Transverse colon (tissue), 4 donors: ENCODE measurements around the gene PRKCA. TPM values are rescaled to one million over a fixed set of nuclear protein-coding genes. Genes with fewer than 3 reads are reported as not detected.

Experiments
- DNase-seq: peaks from one replicate; pipeline ENCODE4 v3.0.0-alpha.2; 2019
- H3K27ac ChIP-seq, 4 donors: fragments of 200-600 bp; sonication (generic); 2 replicates each; pipeline ENCODE4 v1.5.1; 2016 to 2018; ENCODE audit warnings: inconsistent platforms in 4 of 4
- H3K27me3 ChIP-seq: fragments of 200-600 bp; sonication (generic); 2 replicates; pipeline ENCODE4 v1.5.1; 2017; ENCODE audit warnings: inconsistent platforms
- H3K36me3 ChIP-seq, 4 donors: fragments of 200-600 bp; sonication (generic); 2 replicates each; pipeline ENCODE4 v1.5.1; 2017 to 2019; ENCODE audit warnings: inconsistent platforms in 4 of 4
- H3K4me1 ChIP-seq, 4 donors: fragments of 200-600 bp; sonication (generic); 2 replicates each; pipeline ENCODE4 v1.5.1; 2017 to 2020; ENCODE audit warnings: inconsistent platforms in 4 of 4
- H3K4me3 ChIP-seq, 4 donors: fragments of 200-600 bp; sonication (generic); 1 replicate in 1 of 4; 2 replicates in 3 of 4; pipeline versions ENCODE4 v1.5.1 to v1.6.1; 2017 to 2019; ENCODE audit warnings: inconsistent platforms in 4 of 4
- H3K9me3 ChIP-seq, 2 donors: fragments of 200-600 bp; sonication (generic); 2 replicates each; pipeline ENCODE4 v1.5.1; 2017 to 2019; ENCODE audit warnings: inconsistent platforms in 2 of 2
- CTCF ChIP-seq, 5 experiments: fragments of 200-600 bp in 3 of 5; fragments of 450-650 bp in 2 of 5; sonication (generic) in 3 of 5; IDR thresholded peaks; 1 replicate in 2 of 5; 2 replicates in 3 of 5; pipeline ENCODE4 v1.5.1; 2016 to 2017; ENCODE audit warnings: antibody characterized with exemption in 5 of 5, inconsistent platforms in 3 of 5, mild to moderate bottlenecking in 2 of 5, moderate library complexity in 1 of 5
- EP300 ChIP-seq: sonication (generic); formaldehyde crosslinking; IDR thresholded peaks from one replicate; pipeline ENCODE4 v1.6.1; 2017; ENCODE audit warnings: antibody characterized with exemption, low read depth
- POLR2A ChIP-seq: fragments of 450-650 bp; IDR thresholded peaks from one replicate; pipeline ENCODE4 v1.6.1; 2016; ENCODE audit warnings: antibody characterized with exemption, mild to moderate bottlenecking, moderate library complexity
- POLR2AphosphoS5 ChIP-seq, 3 donors: sonication (generic); formaldehyde crosslinking; IDR thresholded peaks; one replicate each; pipeline ENCODE4 v1.6.1; 2016; ENCODE audit warnings: antibody characterized with exemption in 3 of 3
- WGBS, 2 donors: methylation state at CpG; one replicate each; pipeline ENCODE4 v1.1.5; 2018; ENCODE audit warnings: low coverage in 1 of 2; 5-methylcytosine and 5-hydroxymethylcytosine counted together
- in situ Hi-C, 4 donors: fragments of 200-750 bp; cut with MboI; loops; one replicate each; pipeline versions ENCODE4 v1.15.0 to v1.15.1; 2017; ENCODE audit warnings: low sequenced_read_pairs in 3 of 4, low pct_ligation_motif_present in 1 of 4, low pct_unique_long_range_greater_than_20kb in 1 of 4
- intact Hi-C: fragments of 100-400 bp; cut with DNase I; formaldehyde crosslinking; loops from one replicate; pipeline ENCODE4 v1.15.1; 2023; ENCODE audit warnings: low total_unique reads
- total RNA-seq, 4 donors: library from RNA; depleted of rRNA; stranded (reverse); fragments of >200 nt; gene quantifications; one replicate each; pipeline ENCODE4 v1.1.0, GENCODE V29; 2016

PRKCA gene
- total RNA-seq, 4 donors from 2014 or later, result 16.1 to 49.7 (median 31.7) TPM

GRCh38 chr17:66519154-66519553, 216.7 kb downstream of the PRKCA start:
- intact Hi-C loops (no loop called here), in situ Hi-C loops (no loop called here)
- TF ChIP-seq POLR2AphosphoS5 (IDR thresholded peaks at IDR 0.05) (no peak), POLR2A (no peak), EP300 (no peak), CTCF (IDR thresholded peaks at IDR 0.05) (no peak)
- Histone ChIP-seq H3K36me3 (no peaks in the 10 kb centered on the region), H3K27ac (peak overlapping the region in 3 of 4 donors; percentile 0 to 55 (median 20)), H3K27me3 (no peaks in the 10 kb centered on the region), H3K9me3 (no peaks in the 10 kb centered on the region), H3K4me3 (no peak overlapping the region), H3K4me1 (peaks cover 5 to 40% (median 25%) of the 10 kb centered on the region in 4 donors)
- 71 to 78% methylated on average over 1 to 3 of the region's 3 CpGs for WGBS, 2 donors
- no peak for DNase-seq

DNA sequence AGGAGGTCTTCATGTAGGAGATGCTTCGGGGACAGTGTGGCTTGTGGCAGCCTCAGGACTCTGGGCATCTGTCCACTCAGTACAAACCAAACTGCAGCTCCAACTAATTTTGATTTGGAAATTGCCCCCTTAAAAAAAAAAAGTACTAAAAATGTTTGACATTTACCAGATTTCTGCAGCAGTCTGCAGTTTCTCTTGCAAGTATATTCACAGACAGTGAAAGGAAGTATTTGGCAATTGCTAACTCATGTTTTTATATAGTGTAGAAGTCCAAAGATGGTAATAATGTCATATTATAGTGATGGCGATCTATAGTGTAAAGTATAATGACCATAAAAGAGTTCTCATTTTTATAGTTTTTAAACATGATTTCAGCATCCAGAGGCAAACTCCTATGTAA, 218.6 kb downstream of the PRKCA start:
- H3K4me3 ChIP-seq, result no peak overlapping the region
- peaks cover 5 to 44% (median 28%) of the 10 kb centered on the region in 4 donors for H3K4me1 ChIP-seq

DNA sequence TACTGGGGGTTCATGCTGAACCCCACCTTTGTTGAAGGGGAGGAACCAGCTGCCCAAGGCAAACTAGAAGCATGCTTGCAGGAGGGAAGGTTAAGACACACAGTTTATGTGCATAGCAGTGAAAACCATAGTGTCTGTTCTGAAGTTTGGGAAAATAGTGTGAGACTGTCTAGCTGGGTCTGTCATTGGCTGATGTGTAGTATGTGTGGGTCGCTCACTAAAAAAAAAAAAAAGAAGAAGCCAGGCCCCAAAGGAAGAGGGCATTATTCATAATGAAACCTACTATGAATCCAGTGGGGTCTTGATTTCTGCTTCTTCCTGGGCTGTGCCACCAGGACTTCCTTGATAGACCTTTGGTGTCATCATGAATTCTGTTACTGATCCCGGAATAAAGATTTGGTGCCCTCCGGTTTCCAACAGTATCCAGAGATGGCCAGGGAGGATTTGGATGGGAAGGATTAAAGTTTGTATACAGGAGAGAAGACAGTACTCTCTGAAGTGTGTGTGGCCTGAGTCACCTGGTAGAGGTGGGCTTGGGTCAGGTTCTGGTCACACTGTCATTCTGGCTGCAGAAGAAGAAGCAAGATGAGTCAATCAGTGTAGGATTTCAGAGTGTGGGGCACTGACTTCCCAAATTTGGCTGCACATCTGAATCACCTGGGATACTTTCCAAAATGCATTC, 220.3 kb downstream of the PRKCA start:
- no peak for DNase-seq
- no peaks in the 10 kb centered on the region for H3K27me3 ChIP-seq
- no peak overlapping the region for H3K4me3 ChIP-seq
- H3K36me3 ChIP-seq, result no peaks in the 10 kb centered on the region
- no peak for TF ChIP-seq CTCF (IDR thresholded peaks at IDR 0.05)
- no peak for TF ChIP-seq POLR2AphosphoS5 (IDR thresholded peaks at IDR 0.05)
- no peak for TF ChIP-seq EP300
- no peak for TF ChIP-seq POLR2A
- intact Hi-C loops, result no loop called here
- H3K27ac ChIP-seq, result peak overlapping the region; percentile 46 to 78 (median 72)
- in situ Hi-C loops, result no loop called here
- H3K9me3 ChIP-seq, result no peaks in the 10 kb centered on the region
- H3K4me1 ChIP-seq, result peaks cover 5 to 44% (median 28%) of the 10 kb centered on the region in 4 donors
- WGBS, 2 donors, result 87 to 92% methylated on average over 3 of the region's 3 CpGs

More for the DNA sequence above, 218.6 kb downstream of the PRKCA start:
- H3K36me3 ChIP-seq, result no peaks in the 10 kb centered on the region
- peak in 2 of 3 donors; percentile 11 to 68 for TF ChIP-seq POLR2AphosphoS5 (IDR thresholded peaks at IDR 0.05)
- no peak for TF ChIP-seq POLR2A
- peak overlapping the region; percentile 46 to 78 (median 72) for H3K27ac ChIP-seq
- DNase-seq, result no peak
- 38 to 44% methylated on average over 2 of the region's 2 CpGs for WGBS, 2 donors
- in situ Hi-C loops, result no loop called here
- H3K27me3 ChIP-seq, result no peaks in the 10 kb centered on the region
- intact Hi-C loops, result no loop called here
- H3K9me3 ChIP-seq, result no peaks in the 10 kb centered on the region

- Histone ChIP-seq H3K4me3 (no peak overlapping the region), H3K4me1 (peaks cover 5 to 44% (median 28%) of the 10 kb centered on the region in 4 donors), H3K27me3 (no peaks in the 10 kb centered on the region), H3K27ac (peak overlapping the region; percentile 46 to 78 (median 72)), H3K36me3 (no peaks in the 10 kb centered on the region), H3K9me3 (no peaks in the 10 kb centered on the region)
- TF ChIP-seq POLR2AphosphoS5 (IDR thresholded peaks at IDR 0.05), result peak in 2 of 3 donors; percentile 32 to 36
- TF ChIP-seq POLR2A, result no peak
- TF ChIP-seq EP300, result no peak
- TF ChIP-seq CTCF (IDR thresholded peaks at IDR 0.05), result peak in 1 of 5 experiments; percentile 17
- in situ Hi-C loops, result no loop called here
- peak; percentile 70 for DNase-seq
- intact Hi-C loops, result no loop called here
- 32 to 46% methylated on average over 5 to 6 of the region's 6 CpGs for WGBS, 2 donors
Observed at GRCh38 chr17:66523378-66524200, 221.2 kb downstream of the PRKCA start.
